SW480 (cell line): Measurements from ENCODE around the gene TBC1D2B.

ENCODE experiments used
- DNase-seq: peaks from one replicate; pipeline ENCODE4 v3.0.0-alpha.2; 2016; ENCODE audit warnings: low spot score

Gene TBC1D2B

GRCh38 chr15:78054518-78054917, 23.0 kb downstream of the TBC1D2B start:
- DNase-seq: no peak

GRCh38 chr15:78052545-78052944, 25.0 kb downstream of the TBC1D2B start:
- DNase-seq: no peak

GRCh38 chr15:78052001-78052401, 25.5 kb downstream of the TBC1D2B start:
- DNase-seq: no peak

GRCh38 chr15:78051596-78051995, 25.9 kb downstream of the TBC1D2B start:
- no peak for DNase-seq

GRCh38 chr15:78050826-78051225, 26.7 kb downstream of the TBC1D2B start:
- DNase-seq: no peak

- no peak for DNase-seq
Observed at GRCh38 chr15:78050441-78050809, 27.1 kb downstream of the TBC1D2B start.

GRCh38 chr15:78049691-78050440, 27.6 kb downstream of the TBC1D2B start:
- peak; percentile 72 for DNase-seq

- no peak for DNase-seq
Observed at GRCh38 chr15:78048628-78048920, 28.9 kb downstream of the TBC1D2B start.

- no peak for DNase-seq
Observed at GRCh38 chr15:78047761-78048627, 29.5 kb downstream of the TBC1D2B start.

GRCh38 chr15:78046796-78047341, 30.6 kb downstream of the TBC1D2B start:
- DNase-seq: no peak

GRCh38 chr15:78045189-78045588, 32.3 kb downstream of the TBC1D2B start:
- DNase-seq: no peak

- DNase-seq: no peak
Observed at GRCh38 chr15:78044407-78045155, 32.9 kb downstream of the TBC1D2B start.

- no peak for DNase-seq
Observed at GRCh38 chr15:78041946-78042345, 35.6 kb downstream of the TBC1D2B start.

- no peak for DNase-seq
Observed at GRCh38 chr15:78040653-78041244, 36.8 kb downstream of the TBC1D2B start.

GRCh38 chr15:78038585-78039247, 38.8 kb downstream of the TBC1D2B start:
- DNase-seq: no peak

- no peak for DNase-seq
Observed at GRCh38 chr15:78037779-78038305, 39.7 kb downstream of the TBC1D2B start.

GRCh38 chr15:78037328-78037727, 40.2 kb downstream of the TBC1D2B start:
- DNase-seq: no peak

GRCh38 chr15:78035861-78036476, 41.5 kb downstream of the TBC1D2B start:
- no peak for DNase-seq

GRCh38 chr15:78035321-78035751, 42.2 kb downstream of the TBC1D2B start:
- DNase-seq: no peak

- peak; percentile 24 for DNase-seq
Observed at GRCh38 chr15:78034495-78035191, 42.9 kb downstream of the TBC1D2B start.
